ENCODE results near the gene PIP4K2C. TPM values are rescaled to one million over a fixed set of nuclear protein-coding genes. Genes with fewer than 3 reads are reported as not detected.
"Not testable (repeated sequence)": the region's sequence is repeated elsewhere in the genome, so short reads cannot be mapped to it uniquely, and the experiment has no call there.

The PIP4K2C gene
- polyA plus RNA-seq, 6 donors from 2014 or later, result 15.8 to 42.0 (median 19.1) TPM

DNA sequence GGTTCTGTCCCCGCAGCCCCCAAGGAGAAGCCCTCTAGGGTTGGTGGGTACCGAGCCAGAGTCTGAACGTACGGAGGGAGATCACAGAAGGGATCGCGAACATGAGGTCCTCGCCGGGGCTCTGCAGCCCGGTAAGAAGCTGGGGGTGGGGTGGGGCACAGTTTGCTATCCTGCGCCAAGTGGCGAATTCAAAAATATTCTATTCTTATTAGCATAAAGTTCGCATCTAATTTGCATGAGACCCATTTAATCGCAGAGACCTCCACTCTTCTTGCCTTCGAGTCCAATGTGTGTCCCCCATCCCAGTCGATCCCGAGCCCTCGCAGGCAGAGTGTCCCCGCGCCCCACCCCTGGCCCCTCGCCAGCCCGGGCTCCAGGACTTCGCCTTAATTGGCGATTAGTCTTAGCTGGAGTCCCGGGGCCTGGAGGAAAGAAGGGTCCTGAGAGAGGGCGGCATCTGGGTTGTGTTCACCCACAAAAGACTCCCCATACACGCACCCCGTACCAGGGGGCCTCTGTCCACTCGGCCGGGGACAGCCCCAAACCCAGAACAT lies 19.6 kb downstream of the PIP4K2C start:
- Mint-ChIP-seq H3K9me3 (no peaks in the 10 kb centered on the region), H3K4me1 (peaks cover 30 to 43% (median 39%) of the 10 kb centered on the region in 3 donors), H3K4me3 (peak overlapping the region; percentile 57 to 90 (median 82)), H3K27ac (peak overlapping the region in 1 of 6 donors; percentile 34), H3K27me3 (peaks cover 46 to 78% (median 61%) of the 10 kb centered on the region in 3 donors), H3K36me3 (no peaks in the 10 kb centered on the region)
- DNase-seq (no peak), ATAC-seq (ENCODE audit: low read depth in 2 of 2) (no peak)

DNA sequence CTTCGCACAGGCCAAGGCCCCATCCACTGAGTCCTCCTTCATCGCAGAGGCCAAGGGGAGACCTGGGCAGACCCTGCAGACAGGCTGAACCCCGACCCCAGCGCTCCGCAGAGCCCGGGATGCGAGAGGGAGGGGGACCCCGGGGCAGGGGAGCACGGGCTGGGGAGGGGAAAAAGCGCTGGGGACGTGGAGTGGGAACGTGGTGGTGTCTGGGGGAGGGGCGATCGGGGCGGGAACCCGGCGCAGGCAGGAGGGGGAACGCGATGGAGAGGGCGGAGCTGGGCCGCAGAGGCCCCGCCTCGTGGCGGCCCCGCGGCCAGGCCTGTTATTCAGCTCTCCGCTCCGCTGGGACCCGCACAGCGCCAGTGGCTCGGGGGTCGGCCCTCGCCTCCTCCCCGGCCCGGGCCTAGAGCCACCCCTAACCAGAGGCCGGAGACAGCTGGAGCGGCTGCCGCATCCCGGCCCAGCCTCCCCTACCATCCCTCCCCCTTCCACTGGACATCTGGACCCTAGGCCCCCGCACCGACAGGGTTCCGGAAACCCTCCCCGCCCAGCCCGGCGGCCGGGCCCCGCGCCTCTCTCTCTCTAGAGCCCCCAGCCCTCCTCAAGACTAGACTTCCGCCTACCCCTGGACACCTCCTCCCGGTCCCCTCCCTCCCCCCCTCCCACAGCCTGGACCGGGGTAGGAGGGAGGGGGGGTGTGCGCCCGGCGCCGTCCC lies 20.3 kb downstream of the PIP4K2C start, which contains the start of gene ARHGEF25:
TSS of gene ARHGEF25 (plus strand) at position 328 of the 719 bp plus-strand sequence. CDS start 460 bp downstream, outside the sequence.
- Mint-ChIP-seq H3K4me1 (peaks cover 30 to 47% (median 44%) of the 10 kb centered on the region in 3 donors), H3K9me3 (no peaks in the 10 kb centered on the region), H3K4me3 (peak within 1 kb of the TSS; percentile 57 to 90 (median 82)), H3K27ac (peak within 1 kb of the TSS in 1 of 6 donors; percentile 34), H3K27me3 (peaks cover 40 to 78% (median 61%) of the 10 kb centered on the region in 3 donors), H3K36me3 (no peaks in the 10 kb centered on the region)
- ATAC-seq (ENCODE audit: low read depth in 2 of 2), result no peak
- no peak for DNase-seq

DNA sequence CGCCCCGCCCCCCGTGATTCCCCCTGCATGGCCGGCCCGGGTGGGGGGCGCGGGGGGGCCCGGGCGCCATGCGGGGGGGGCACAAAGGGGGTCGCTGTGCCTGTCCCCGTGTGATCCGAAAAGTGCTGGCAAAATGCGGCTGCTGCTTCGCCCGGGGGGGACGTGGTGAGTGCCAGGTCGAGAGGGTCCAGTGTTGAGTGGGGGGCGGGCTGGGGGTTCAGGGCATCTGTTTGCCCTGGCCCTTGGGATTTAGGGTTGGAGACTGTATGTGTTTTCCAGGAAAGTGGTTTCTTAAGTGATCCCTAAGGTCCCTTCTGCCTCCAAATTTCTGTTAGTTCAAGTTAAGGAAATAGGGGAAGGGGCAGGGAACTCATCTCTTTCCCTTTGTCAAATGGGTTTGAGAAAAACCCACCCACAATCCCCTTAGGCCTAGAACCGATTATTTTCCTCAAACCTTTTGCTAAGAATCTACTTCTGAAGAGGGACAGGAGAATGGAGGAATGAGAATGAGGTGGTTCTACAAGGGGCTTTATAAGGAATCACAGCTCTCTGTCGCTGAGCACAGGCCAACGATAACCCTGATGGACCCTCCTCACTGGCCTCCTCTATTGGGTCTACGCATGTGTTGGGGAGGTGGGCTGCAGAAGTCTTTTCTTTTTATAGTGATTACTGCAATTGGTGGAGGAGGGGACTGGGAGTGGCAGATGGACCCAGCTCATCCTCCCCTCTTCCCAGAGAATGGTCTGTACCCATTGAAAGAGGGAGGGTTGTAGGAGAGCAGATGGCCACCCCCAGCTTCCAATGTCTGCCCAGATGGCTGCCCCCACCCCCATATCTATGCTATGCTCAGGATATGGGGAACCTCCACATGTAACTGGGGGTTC lies 21.1 kb downstream of the PIP4K2C start:
- no peak overlapping the region for H3K27ac Mint-ChIP-seq
- no peak for ATAC-seq (ENCODE audit: low read depth in 2 of 2)
- peak overlapping the region; percentile 27 to 89 (median 73) for H3K4me3 Mint-ChIP-seq
- H3K9me3 Mint-ChIP-seq, result no peaks in the 10 kb centered on the region
- H3K36me3 Mint-ChIP-seq, result no peaks in the 10 kb centered on the region
- peaks cover 38 to 80% (median 62%) of the 10 kb centered on the region in 3 donors for H3K27me3 Mint-ChIP-seq
- DNase-seq, result no peak
- H3K4me1 Mint-ChIP-seq, result peaks cover 30 to 51% (median 44%) of the 10 kb centered on the region in 3 donors

DNA sequence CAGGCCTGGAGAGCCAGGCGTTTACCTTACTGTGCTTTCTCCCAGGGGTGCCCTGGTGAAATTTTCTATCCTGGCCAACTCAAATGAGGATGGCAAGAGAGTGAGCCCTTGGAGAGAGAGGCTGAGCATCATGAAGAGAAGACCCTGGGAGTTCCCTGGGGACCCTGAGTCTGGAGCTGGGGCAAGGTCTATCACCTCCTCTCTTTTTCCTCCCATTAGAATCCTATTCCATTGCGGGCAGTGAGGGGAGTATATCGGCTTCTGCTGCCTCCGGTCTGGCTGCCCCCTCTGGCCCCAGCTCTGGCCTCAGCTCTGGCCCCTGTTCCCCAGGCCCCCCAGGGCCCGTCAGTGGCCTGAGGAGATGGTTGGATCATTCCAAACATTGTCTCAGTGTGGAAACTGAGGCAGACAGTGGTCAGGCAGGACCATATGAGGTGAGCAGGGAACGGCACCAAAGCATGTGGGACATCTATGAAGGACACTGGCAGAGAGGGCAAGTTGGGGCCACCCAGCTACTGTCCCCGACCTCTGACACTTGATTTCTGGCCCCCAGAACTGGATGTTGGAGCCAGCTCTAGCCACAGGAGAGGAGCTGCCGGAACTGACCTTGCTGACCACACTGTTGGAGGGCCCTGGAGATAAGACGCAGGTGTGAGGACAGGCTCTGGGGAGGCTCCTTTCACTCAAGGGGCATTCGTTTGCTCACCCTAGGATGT lies 21.9 kb downstream of the PIP4K2C start:
- DNase-seq, result no peak
- H3K27ac Mint-ChIP-seq, result no peak overlapping the region
- no peaks in the 10 kb centered on the region for H3K36me3 Mint-ChIP-seq
- no peaks in the 10 kb centered on the region for H3K9me3 Mint-ChIP-seq
- peaks cover 40 to 82% (median 64%) of the 10 kb centered on the region in 3 donors for H3K27me3 Mint-ChIP-seq
- no peak for ATAC-seq (ENCODE audit: low read depth in 2 of 2)
- peak overlapping the region in 7 of 8 donors; percentile 8 to 79 (median 51) for H3K4me3 Mint-ChIP-seq
- peaks cover 30 to 51% (median 45%) of the 10 kb centered on the region in 3 donors for H3K4me1 Mint-ChIP-seq

DNA sequence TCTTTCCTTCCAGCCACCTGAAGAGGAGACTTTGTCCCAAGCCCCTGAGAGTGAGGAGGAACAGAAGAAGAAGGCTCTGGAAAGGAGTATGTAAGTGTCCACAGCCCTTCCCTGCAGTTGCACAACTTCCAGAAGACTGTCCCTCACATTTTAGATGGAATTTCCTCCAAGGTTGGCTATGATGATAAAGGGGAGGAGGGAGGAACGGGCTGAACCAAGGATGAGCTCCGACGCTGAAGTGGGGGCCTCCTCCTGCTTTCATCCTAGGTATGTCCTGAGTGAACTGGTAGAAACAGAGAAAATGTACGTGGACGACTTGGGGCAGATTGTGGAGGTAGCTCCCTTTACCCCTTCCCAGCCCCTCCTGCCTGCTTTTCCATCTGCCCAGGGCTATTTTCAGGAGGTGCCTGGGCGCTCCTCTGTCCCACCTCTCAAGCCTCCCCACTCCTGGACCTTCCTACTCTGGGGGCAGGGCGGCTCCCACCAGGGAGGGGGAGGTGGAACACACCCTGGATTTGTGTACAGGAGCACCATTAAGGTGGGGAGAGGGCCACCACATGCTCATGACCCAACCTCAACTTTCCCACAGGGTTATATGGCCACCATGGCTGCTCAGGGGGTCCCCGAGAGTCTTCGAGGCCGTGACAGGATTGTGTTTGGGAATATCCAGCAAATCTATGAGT lies 22.6 kb downstream of the PIP4K2C start:
- ATAC-seq (ENCODE audit: low read depth in 2 of 2) (no peak), DNase-seq (no peak)
- Mint-ChIP-seq H3K27me3 (peaks cover 42 to 83% (median 64%) of the 10 kb centered on the region in 3 donors), H3K4me3 (peak overlapping the region in 3 of 8 donors; percentile 38 to 71 (median 44)), H3K4me1 (peaks cover 30 to 51% (median 50%) of the 10 kb centered on the region in 3 donors), H3K36me3 (no peaks in the 10 kb centered on the region), H3K27ac (no peak overlapping the region), H3K9me3 (no peaks in the 10 kb centered on the region)

DNA sequence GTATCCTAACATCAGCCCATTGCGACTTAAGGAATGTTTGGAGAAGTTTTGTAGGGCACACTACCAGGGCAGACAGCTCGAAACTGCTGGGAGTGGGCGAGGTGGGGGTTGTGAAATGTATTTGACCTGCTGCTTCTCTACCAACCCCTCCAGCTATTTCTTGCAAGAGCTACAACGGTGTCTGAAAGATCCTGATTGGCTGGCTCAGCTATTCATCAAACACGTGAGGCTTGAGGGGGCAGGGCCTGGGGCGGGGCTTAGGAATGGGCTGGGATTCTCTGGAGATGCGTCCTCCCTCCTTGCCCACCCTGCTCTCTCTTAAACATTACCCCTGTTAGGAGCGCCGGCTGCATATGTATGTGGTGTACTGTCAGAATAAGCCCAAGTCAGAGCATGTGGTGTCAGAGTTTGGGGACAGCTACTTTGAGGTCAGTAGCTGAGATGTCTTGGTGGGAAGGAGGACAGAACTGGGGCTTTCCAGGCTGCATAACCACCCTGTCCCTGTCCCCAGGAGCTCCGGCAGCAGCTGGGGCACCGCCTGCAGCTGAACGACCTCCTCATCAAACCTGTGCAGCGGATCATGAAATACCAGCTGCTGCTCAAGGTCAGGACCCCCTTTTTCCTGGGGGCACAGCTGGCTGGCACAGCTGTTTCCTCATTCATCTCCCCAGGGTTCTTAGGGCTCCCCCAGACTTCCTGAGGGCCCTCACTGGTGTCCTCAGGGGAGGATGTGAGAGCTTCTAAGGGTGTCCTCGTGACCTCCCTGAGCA lies 23.4 kb downstream of the PIP4K2C start:
- Mint-ChIP-seq H3K9me3 (no peaks in the 10 kb centered on the region), H3K27ac (peak overlapping the region in 4 of 6 donors; percentile 17 to 71 (median 43)), H3K36me3 (no peaks in the 10 kb centered on the region), H3K27me3 (peaks cover 46 to 82% (median 64%) of the 10 kb centered on the region in 3 donors), H3K4me1 (peaks cover 36 to 57% (median 57%) of the 10 kb centered on the region in 3 donors), H3K4me3 (peak overlapping the region; percentile 10 to 81 (median 60))
- DNase-seq, result peak; percentile 74
- peak; percentile 83 to 87 for ATAC-seq (ENCODE audit: low read depth in 2 of 2)

DNA sequence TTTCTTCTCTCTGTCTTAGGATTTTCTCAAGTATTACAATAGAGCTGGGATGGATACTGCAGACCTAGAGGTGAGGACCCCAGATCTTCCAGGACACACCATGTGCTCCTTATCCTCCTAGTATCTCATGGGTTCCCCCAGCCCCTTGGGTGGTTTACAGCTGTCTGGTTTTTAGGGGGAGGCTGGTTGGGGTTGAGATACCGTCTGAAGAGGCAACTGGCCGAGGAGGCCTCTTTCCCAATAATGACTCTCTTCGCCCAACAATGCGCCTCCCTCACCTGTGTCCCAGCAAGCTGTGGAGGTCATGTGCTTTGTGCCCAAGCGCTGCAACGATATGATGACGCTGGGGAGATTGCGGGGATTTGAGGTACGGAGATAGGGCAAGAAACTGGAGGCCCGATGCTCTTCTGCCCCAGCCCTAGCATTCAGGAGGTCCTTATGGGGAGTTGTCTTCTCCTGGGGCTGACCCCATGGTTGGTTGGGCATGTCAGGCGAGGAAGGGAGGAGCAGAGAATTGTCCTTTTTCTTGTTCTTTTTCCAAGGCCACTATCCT lies 24.0 kb downstream of the PIP4K2C start:
- Mint-ChIP-seq H3K27me3 (peaks cover 49 to 82% (median 62%) of the 10 kb centered on the region in 3 donors), H3K4me3 (peak overlapping the region; percentile 10 to 81 (median 60))

DNA sequence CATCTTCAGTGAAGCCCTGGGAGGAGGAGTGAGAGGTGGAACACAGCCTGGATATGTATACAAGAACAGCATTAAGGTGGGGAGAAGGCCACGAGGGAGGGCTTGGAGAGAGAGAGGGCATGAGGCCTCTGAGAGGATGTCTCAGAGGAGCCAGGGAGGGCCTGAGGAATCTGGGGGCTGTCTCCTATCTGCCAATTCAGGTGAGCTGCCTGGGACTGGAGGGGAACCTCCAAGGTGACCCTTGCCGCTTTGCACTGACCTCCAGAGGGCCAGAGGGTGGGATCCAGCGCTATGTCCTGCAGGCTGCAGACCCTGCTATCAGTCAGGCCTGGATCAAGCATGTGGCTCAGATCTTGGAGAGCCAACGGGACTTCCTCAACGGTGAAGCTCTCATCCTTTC lies 24.6 kb downstream of the PIP4K2C start:
- Mint-ChIP-seq H3K27ac (peak overlapping the region in 4 of 6 donors; percentile 37 to 87 (median 50)), H3K36me3 (no peaks in the 10 kb centered on the region), H3K4me1 (peaks cover 37 to 64% (median 61%) of the 10 kb centered on the region in 3 donors), H3K9me3 (no peaks in the 10 kb centered on the region), H3K4me3 (peak overlapping the region in 1 of 8 donors; percentile 58), H3K27me3 (peaks cover 50 to 82% (median 62%) of the 10 kb centered on the region in 3 donors)
- ATAC-seq (ENCODE audit: low read depth in 2 of 2), result no peak
- no peak for DNase-seq

More for the DNA sequence above, 24.0 kb downstream of the PIP4K2C start:
- DNase-seq (no peak), ATAC-seq (ENCODE audit: low read depth in 2 of 2) (no peak)
- no peaks in the 10 kb centered on the region for H3K9me3 Mint-ChIP-seq
- peaks cover 37 to 64% (median 61%) of the 10 kb centered on the region in 3 donors for H3K4me1 Mint-ChIP-seq
- H3K36me3 Mint-ChIP-seq, result no peaks in the 10 kb centered on the region
- H3K27ac Mint-ChIP-seq, result peak overlapping the region in 5 of 6 donors; percentile 38 to 87 (median 63)

DNA sequence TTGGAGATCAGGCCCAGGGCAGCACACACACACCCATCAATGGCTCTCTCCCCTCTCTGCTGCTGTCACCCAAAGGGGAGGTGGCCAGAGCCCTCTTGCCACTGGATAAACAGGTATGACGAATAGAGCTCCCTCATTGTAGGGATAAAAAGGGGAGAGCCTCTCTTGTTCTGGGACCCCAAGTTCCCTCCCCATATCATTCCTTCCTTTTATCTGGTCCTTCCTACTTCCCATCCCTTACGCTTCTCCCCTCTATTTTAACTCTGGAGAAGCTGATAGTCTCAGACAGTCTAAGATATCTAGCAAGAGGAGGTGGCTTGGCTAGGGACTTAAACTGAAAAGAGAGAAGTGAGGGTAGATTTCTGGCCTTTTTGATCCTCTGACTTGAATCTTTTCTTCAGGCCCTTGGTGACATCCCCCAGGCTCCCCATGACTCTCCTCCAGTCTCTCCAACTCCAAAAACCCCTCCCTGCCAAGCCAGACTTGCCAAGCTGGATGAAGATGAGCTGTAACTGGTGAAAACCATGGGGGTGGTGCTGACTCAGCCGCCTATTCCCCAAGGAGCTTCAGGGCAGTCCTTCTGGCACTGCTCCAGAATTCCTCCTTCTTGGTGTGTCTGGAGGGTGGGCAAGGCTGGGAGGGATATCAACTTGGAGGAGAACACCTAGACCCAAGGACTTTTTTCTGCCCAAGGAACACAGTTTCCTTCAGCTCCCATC lies 25.6 kb downstream of the PIP4K2C start:
- DNase-seq (no peak), ATAC-seq (ENCODE audit: low read depth in 2 of 2) (no peak)
- H3K4me3 Mint-ChIP-seq, result peak overlapping the region in 1 of 8 donors; percentile 11
- no peaks in the 10 kb centered on the region for H3K36me3 Mint-ChIP-seq
- peaks cover 54 to 85% (median 68%) of the 10 kb centered on the region in 3 donors for H3K27me3 Mint-ChIP-seq
- no peaks in the 10 kb centered on the region for H3K9me3 Mint-ChIP-seq
- H3K27ac Mint-ChIP-seq, result peak overlapping the region in 3 of 6 donors; percentile 27 to 39 (median 37)
- H3K4me1 Mint-ChIP-seq, result peaks cover 46 to 68% (median 65%) of the 10 kb centered on the region in 3 donors

DNA sequence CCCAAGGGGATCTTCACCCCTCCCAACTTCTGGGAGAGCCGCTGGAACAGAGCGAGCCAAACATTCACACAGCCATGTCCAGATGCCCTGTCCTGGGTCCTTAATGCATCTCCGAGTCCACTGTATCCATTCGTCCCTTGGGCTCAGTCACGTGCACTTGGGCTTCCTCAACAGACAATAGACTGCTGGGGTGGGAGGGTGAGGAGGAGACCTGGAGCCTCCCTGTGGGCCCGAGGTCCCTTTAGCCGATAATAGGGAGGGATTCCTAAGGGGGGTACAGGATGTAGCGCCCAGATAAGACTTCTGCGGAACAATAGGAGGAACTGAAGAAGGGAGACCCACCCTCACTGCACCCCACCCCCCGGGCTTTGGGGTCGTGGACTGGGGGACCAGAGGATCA lies 26.9 kb downstream of the PIP4K2C start:
- peak overlapping the region in 1 of 8 donors; percentile 8 for H3K4me3 Mint-ChIP-seq
- DNase-seq, result no peak
- peaks cover 58 to 87% (median 77%) of the 10 kb centered on the region in 3 donors for H3K27me3 Mint-ChIP-seq
- H3K36me3 Mint-ChIP-seq, result no peaks in the 10 kb centered on the region
- no peak overlapping the region for H3K27ac Mint-ChIP-seq
- H3K9me3 Mint-ChIP-seq, result no peaks in the 10 kb centered on the region
- peaks cover 53 to 81% (median 68%) of the 10 kb centered on the region in 3 donors for H3K4me1 Mint-ChIP-seq
- ATAC-seq (ENCODE audit: low read depth in 2 of 2), result no peak

DNA sequence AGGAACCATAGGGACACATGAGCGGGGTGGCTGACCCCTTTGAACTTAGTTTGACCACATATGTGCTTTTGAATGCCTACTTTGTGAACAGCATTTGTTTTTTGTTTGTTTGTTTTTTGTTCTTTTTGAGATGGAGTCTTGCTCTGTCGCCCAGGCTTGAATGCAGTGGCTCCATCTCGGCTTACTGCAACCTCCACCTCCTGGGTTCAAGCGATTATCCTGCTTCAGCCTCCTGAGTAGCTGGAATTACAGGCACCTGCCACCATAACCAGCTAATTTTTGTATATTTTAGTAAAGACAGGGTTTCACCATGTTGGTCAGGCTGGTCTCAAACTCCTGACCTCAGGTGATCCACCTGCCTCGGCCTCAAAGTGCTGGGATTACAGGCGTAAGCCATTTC lies 27.4 kb downstream of the PIP4K2C start:
- H3K36me3 Mint-ChIP-seq; DNase-seq; ATAC-seq (ENCODE audit: low read depth in 2 of 2); H3K4me3 Mint-ChIP-seq; H3K9me3 Mint-ChIP-seq; H3K27ac Mint-ChIP-seq: not testable (repeated sequence)
- Mint-ChIP-seq H3K4me1 (peaks cover 51 to 76% (median 63%) of the 10 kb centered on the region in 3 donors), H3K27me3 (peaks cover 63 to 87% (median 82%) of the 10 kb centered on the region in 3 donors)
